ENCODE data around the gene PRRT1B.

DNA sequence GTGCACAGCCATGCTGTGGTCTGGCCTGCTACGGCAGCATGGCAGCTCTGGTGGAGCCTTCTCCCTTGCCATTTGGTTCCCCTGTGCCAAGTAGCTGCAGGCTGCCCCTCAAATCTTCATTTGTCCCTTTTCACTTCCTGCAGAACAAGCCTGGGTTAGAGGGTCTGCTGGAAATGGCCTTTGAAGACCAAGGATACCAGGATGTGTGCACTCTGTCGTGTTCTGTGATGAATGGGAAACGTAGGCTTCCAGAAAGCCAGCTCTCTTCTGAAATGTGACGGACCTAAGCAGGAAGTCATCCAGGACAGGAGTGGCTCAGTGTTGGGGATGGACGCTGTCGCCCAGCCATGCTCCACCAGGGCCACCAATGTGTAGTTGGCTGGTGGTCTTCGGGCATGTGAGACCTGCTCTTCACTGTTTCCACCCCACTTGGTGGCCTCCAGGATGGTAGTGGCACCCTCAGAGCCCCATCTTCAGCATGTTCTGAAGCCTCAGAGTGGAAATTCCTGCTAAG is 46.0 kb upstream of the PRRT1B start:
- TF ChIP-seq, protein P1, sequence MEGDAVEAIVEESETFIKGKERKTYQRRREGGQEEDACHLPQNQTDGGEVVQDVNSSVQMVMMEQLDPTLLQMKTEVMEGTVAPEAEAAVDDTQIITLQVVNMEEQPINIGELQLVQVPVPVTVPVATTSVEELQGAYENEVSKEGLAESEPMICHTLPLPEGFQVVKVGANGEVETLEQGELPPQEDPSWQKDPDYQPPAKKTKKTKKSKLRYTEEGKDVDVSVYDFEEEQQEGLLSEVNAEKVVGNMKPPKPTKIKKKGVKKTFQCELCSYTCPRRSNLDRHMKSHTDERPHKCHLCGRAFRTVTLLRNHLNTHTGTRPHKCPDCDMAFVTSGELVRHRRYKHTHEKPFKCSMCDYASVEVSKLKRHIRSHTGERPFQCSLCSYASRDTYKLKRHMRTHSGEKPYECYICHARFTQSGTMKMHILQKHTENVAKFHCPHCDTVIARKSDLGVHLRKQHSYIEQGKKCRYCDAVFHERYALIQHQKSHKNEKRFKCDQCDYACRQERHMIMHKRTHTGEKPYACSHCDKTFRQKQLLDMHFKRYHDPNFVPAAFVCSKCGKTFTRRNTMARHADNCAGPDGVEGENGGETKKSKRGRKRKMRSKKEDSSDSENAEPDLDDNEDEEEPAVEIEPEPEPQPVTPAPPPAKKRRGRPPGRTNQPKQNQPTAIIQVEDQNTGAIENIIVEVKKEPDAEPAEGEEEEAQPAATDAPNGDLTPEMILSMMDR (IDR thresholded peaks at IDR 0.05), result no peak
- TF ChIP-seq POLR2A (IDR thresholded peaks at IDR 0.05), result no peak
- no peak for TF ChIP-seq EP300 (IDR thresholded peaks at IDR 0.05)
